AG09319 (cell line): ENCODE data around the gene BDH1.
"Not testable (repeated sequence)": the region's sequence is repeated elsewhere in the genome, so short reads cannot be mapped to it uniquely, and the experiment has no call there.

Experiments used
- DNase-seq: peaks from one replicate; pipeline ENCODE4 v3.0.0-alpha.2; 2010; ENCODE audit warnings: low read depth; ENCODE audit errors: extremely low read depth
- CTCF ChIP-seq: IDR thresholded peaks from 2 replicates; pipeline ENCODE4 v1.5.1; 2011; ENCODE audit warnings: low read depth, mild to moderate bottlenecking, inconsistent platforms, low read length, moderate library complexity

BDH1 gene

GRCh38 chr3:197478746-197479668 is 76.8 kb downstream of the BDH1 start:
- DNase-seq, result no peak
- no peak for TF ChIP-seq CTCF

GRCh38 chr3:197477816-197478215 is 78.0 kb downstream of the BDH1 start:
- DNase-seq, result not testable (repeated sequence)

- no peak for TF ChIP-seq CTCF
- no peak for DNase-seq
These were observed 79.7 kb downstream of the BDH1 start for GRCh38 chr3:197475997-197476525.

- no peak for TF ChIP-seq CTCF
- DNase-seq, result no peak
These were observed 80.3 kb downstream of the BDH1 start for GRCh38 chr3:197475514-197475913.

- DNase-seq, result no peak
- no peak for TF ChIP-seq CTCF
These were observed 83.6 kb downstream of the BDH1 start for GRCh38 chr3:197472151-197472550.

GRCh38 chr3:197471221-197472010 is 84.4 kb downstream of the BDH1 start:
- no peak for TF ChIP-seq CTCF
- no peak for DNase-seq

GRCh38 chr3:197468866-197469382 is 86.8 kb downstream of the BDH1 start:
- no peak for DNase-seq
- TF ChIP-seq CTCF, result no peak
